Measurements from ENCODE around the gene ZNF592. TPM values are rescaled to one million over a fixed set of nuclear protein-coding genes. Genes with fewer than 3 reads are reported as not detected.

ZNF592 gene
- total RNA-seq, 4 donors from 2014 or later, result 18.3 to 28.0 (median 21.2) TPM

- no peak overlapping the region for H3K27ac ChIP-seq
- DNase-seq, result no peak
Observed at GRCh38 chr15:84772031-84772430, 23.6 kb downstream of the ZNF592 start.

GRCh38 chr15:84772467-84772866 is 24.1 kb downstream of the ZNF592 start:
- Histone ChIP-seq H3K4me1 (no peaks in the 10 kb centered on the region), H3K36me3 (no peaks in the 10 kb centered on the region), H3K27me3 (no peaks in the 10 kb centered on the region), H3K4me3 (replicated peaks in 1 of 3) (no peak overlapping the region), H3K9me3 (no peaks in the 10 kb centered on the region), H3K27ac (no peak overlapping the region)
- TF ChIP-seq POLR2A (IDR thresholded peaks at IDR 0.05), result no peak
- no peak for TF ChIP-seq CTCF (IDR thresholded peaks at IDR 0.05)
- 65 to 77% methylated on average over 2 of the region's 2 CpGs for WGBS, 2 donors
- intact Hi-C loops (cut with DNase I), result no loop called here
- DNase-seq, result no peak

More at GRCh38 chr15:84772031-84772430, 23.6 kb downstream of the ZNF592 start:
- WGBS, 2 donors, result 77 to 84% methylated on average over 5 of the region's 5 CpGs
- intact Hi-C loops (cut with DNase I), result no loop called here
- Histone ChIP-seq H3K27me3 (no peaks in the 10 kb centered on the region), H3K4me1 (no peaks in the 10 kb centered on the region), H3K36me3 (no peaks in the 10 kb centered on the region), H3K9me3 (no peaks in the 10 kb centered on the region), H3K4me3 (replicated peaks in 1 of 3) (no peak overlapping the region)
- no peak for TF ChIP-seq CTCF (IDR thresholded peaks at IDR 0.05)
- no peak for TF ChIP-seq POLR2A (IDR thresholded peaks at IDR 0.05)

GRCh38 chr15:84773716-84774115 is 25.3 kb downstream of the ZNF592 start:
- Histone ChIP-seq H3K4me3 (replicated peaks in 1 of 3) (no peak overlapping the region), H3K27ac (no peak overlapping the region), H3K9me3 (no peaks in the 10 kb centered on the region), H3K27me3 (no peaks in the 10 kb centered on the region), H3K4me1 (no peaks in the 10 kb centered on the region), H3K36me3 (no peaks in the 10 kb centered on the region)
- no peak for DNase-seq
- 90 to 95% methylated on average over 3 of the region's 3 CpGs for WGBS, 2 donors
- TF ChIP-seq POLR2A (IDR thresholded peaks at IDR 0.05), result no peak
- TF ChIP-seq CTCF (IDR thresholded peaks at IDR 0.05), result no peak
- intact Hi-C loops (cut with DNase I), result no loop called here

- H3K4me3 ChIP-seq (replicated peaks in 1 of 3), result no peak overlapping the region
- TF ChIP-seq POLR2A (IDR thresholded peaks at IDR 0.05) (no peak), CTCF (IDR thresholded peaks at IDR 0.05) (no peak)
- no peaks in the 10 kb centered on the region for H3K27me3 ChIP-seq
- H3K9me3 ChIP-seq, result no peaks in the 10 kb centered on the region
- intact Hi-C loops (cut with DNase I), result no loop called here
- no peak overlapping the region for H3K27ac ChIP-seq
- WGBS, 2 donors, result 82 to 100% methylated on average over 1 of the region's 1 CpG
- no peaks in the 10 kb centered on the region for H3K4me1 ChIP-seq
- DNase-seq, result no peak
- no peaks in the 10 kb centered on the region for H3K36me3 ChIP-seq
Observed at GRCh38 chr15:84775867-84776449, 27.6 kb downstream of the ZNF592 start.

- intact Hi-C loops (cut with DNase I), result no loop called here
- 87 to 88% methylated on average over 13 of the region's 13 CpGs for WGBS, 2 donors
- Histone ChIP-seq H3K4me3 (replicated peaks in 1 of 3) (no peak overlapping the region), H3K27ac (no peak overlapping the region), H3K36me3 (peaks cover 6 to 9% of the 10 kb centered on the region in 2 donors), H3K9me3 (no peaks in the 10 kb centered on the region), H3K27me3 (no peaks in the 10 kb centered on the region), H3K4me1 (no peaks in the 10 kb centered on the region)
- TF ChIP-seq POLR2A (IDR thresholded peaks at IDR 0.05) (no peak), CTCF (IDR thresholded peaks at IDR 0.05) (no peak)
- no peak for DNase-seq
Observed at GRCh38 chr15:84778194-84778593, 29.8 kb downstream of the ZNF592 start.
